GM21723 (cell line): ENCODE data around the gene GLE1.
"Not testable (repeated sequence)": the region's sequence is repeated elsewhere in the genome, so short reads cannot be mapped to it uniquely, and the experiment has no call there.

Source experiments
- ATAC-seq: cut with Tn5 transposase; IDR thresholded peaks from one replicate; pipeline ENCODE4 v1.9.1; 2021; ENCODE audit warnings: mild to moderate bottlenecking, moderate library complexity; ENCODE audit not compliant: unreplicated experiment

The GLE1 gene

GRCh38 chr9:128550770-128551656 is 46.5 kb downstream of the GLE1 start:
- ATAC-seq = no peak

- no peak for ATAC-seq
These were observed 47.2 kb downstream of the GLE1 start for GRCh38 chr9:128551657-128552152.

GRCh38 chr9:128552153-128552743 is 47.7 kb downstream of the GLE1 start, which contains the start of gene SPTAN1:
SPTAN1 (plus strand) TSS chr9:128552587; CDS start chr9:128566741, 14,154 bp downstream.
- peak; percentile 70 for ATAC-seq

- ATAC-seq = peak; percentile 43
These were observed 48.4 kb downstream of the GLE1 start for GRCh38 chr9:128552744-128553440.

GRCh38 chr9:128553728-128554127 is 49.2 kb downstream of the GLE1 start:
- ATAC-seq = no peak

- ATAC-seq = no peak
These were observed 49.8 kb downstream of the GLE1 start for GRCh38 chr9:128554155-128554862.

- ATAC-seq = no peak
These were observed 50.7 kb downstream of the GLE1 start for GRCh38 chr9:128555180-128555721.

- ATAC-seq = no peak
These were observed 51.8 kb downstream of the GLE1 start for GRCh38 chr9:128556276-128556675.

- no peak for ATAC-seq
These were observed 52.6 kb downstream of the GLE1 start for GRCh38 chr9:128556926-128557634.

GRCh38 chr9:128558431-128559310 is 54.2 kb downstream of the GLE1 start:
- ATAC-seq = peak; percentile 66

GRCh38 chr9:128565578-128565977 is 61.1 kb downstream of the GLE1 start:
- ATAC-seq = no peak

GRCh38 chr9:128568470-128569078 is 64.1 kb downstream of the GLE1 start:
- ATAC-seq = no peak

GRCh38 chr9:128575469-128575868 is 71.0 kb downstream of the GLE1 start:
- no peak for ATAC-seq

- no peak for ATAC-seq
These were observed 71.4 kb downstream of the GLE1 start for GRCh38 chr9:128575916-128576315.

- ATAC-seq = no peak
These were observed 72.7 kb downstream of the GLE1 start for GRCh38 chr9:128577206-128577605.

GRCh38 chr9:128579194-128579593 is 74.7 kb downstream of the GLE1 start:
- no peak for ATAC-seq

GRCh38 chr9:128580731-128581130 is 76.2 kb downstream of the GLE1 start:
- ATAC-seq = no peak

GRCh38 chr9:128585155-128585554 is 80.6 kb downstream of the GLE1 start:
- not testable (repeated sequence) for ATAC-seq
